ENCODE measurements around the gene RFX4. TPM values are rescaled to one million over a fixed set of nuclear protein-coding genes. Genes with fewer than 3 reads are reported as not detected.

Gene RFX4
- total and polyA plus RNA-seq, 9 of the 15 experiments (the other 6 are each of a cell fraction or from before 2014, with no cell fraction given): not detected

GRCh38 chr12:106757623-106758348 lies 175.0 kb downstream of the RFX4 start:
- no TSS peak for BruUV-seq (replicated peaks)
- CTCF ChIA-PET (ENCODE audit: low intra/inter-chr PET ratio): no interaction called here
- H3K9me1 ChIP-seq (ENCODE audit: control insufficient read depth, insufficient read depth, low read length): no peaks in the 10 kb centered on the region
- H3K9ac ChIP-seq (ENCODE audit: insufficient read depth in 1 of 2, low read depth in 2 of 2, low read length in 2 of 2): no peak overlapping the region
- H3K27ac ChIP-seq (ENCODE audit: extremely low read depth, low read depth, low read length): no peak overlapping the region
- H3K4me2 ChIP-seq (ENCODE audit: insufficient read depth, low read length): no peak overlapping the region
- FAIRE-seq: no peak
- H3K4me3 ChIP-seq: no peak overlapping the region
- H3K27me3 ChIP-seq (ENCODE audit: control insufficient read depth in 2 of 2, insufficient read depth in 2 of 2, low read length in 2 of 2): peaks cover 4 to 5% of the 10 kb centered on the region in 2 experiments; a peak in 2 of 5 replicates
- H3K4me1 ChIP-seq (replicated peaks in 1 of 2; ENCODE audit: control insufficient read depth in 2 of 2, insufficient read depth in 2 of 2, low read length in 2 of 2): peaks cover 0 to 10% of the 10 kb centered on the region in 2 experiments; a peak in 3 of 5 replicates
- no peak overlapping the region for H2AFZ ChIP-seq (ENCODE audit: low read depth, low read length)
- intact Hi-C loops (cut with micrococcal nuclease) (no loop called here), in situ Hi-C loops (cut with MboI) (no loop called here)
- H3K79me2 ChIP-seq (ENCODE audit: control insufficient read depth, insufficient read depth, low read length): no peaks in the 10 kb centered on the region
- POLR2A ChIA-PET: interaction anchor here (0.6 kb wide), 1 partner anchor 34 kb away, joined by 3 read pairs; no protein-coding TSS in a partner anchor
- no peak for DNase-seq (ENCODE audit: extremely low read depth in 1 of 4, low spot score in 3 of 4)
- no peak for ATAC-seq
- H3K9me3 ChIP-seq (replicated peaks; ENCODE audit: control insufficient read depth, insufficient read depth, low read depth, low read length): no peaks in the 10 kb centered on the region
- 34% methylated on average over 6 of the region's 6 CpGs for WGBS (ENCODE audit: insufficient coverage, low coverage, missing lambda C conversion rate)
- no peaks in the 10 kb centered on the region for H4K20me1 ChIP-seq (replicated peaks; ENCODE audit: control insufficient read depth, insufficient read depth, low read length)
- no peaks in the 10 kb centered on the region for H3K36me3 ChIP-seq (ENCODE audit: control insufficient read depth, insufficient read depth, low read length)
- TF ChIP-seq ETS2 (tag; IDR thresholded peaks at IDR 0.05; ENCODE audit: borderline replicate concordance, poor library complexity, severe bottlenecking): no peak
- TF ChIP-seq SMARCA5 (IDR thresholded peaks at IDR 0.05): no peak
- TF ChIP-seq, protein P1, sequence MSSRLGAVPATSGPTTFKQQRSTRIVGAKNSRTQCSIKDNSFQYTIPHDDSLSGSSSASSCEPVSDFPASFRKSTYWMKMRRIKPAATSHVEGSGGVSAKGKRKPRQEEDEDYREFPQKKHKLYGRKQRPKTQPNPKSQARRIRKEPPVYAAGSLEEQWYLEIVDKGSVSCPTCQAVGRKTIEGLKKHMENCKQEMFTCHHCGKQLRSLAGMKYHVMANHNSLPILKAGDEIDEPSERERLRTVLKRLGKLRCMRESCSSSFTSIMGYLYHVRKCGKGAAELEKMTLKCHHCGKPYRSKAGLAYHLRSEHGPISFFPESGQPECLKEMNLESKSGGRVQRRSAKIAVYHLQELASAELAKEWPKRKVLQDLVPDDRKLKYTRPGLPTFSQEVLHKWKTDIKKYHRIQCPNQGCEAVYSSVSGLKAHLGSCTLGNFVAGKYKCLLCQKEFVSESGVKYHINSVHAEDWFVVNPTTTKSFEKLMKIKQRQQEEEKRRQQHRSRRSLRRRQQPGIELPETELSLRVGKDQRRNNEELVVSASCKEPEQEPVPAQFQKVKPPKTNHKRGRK (tag; IDR thresholded peaks at IDR 0.05): no peak
- TF ChIP-seq, protein P2, sequence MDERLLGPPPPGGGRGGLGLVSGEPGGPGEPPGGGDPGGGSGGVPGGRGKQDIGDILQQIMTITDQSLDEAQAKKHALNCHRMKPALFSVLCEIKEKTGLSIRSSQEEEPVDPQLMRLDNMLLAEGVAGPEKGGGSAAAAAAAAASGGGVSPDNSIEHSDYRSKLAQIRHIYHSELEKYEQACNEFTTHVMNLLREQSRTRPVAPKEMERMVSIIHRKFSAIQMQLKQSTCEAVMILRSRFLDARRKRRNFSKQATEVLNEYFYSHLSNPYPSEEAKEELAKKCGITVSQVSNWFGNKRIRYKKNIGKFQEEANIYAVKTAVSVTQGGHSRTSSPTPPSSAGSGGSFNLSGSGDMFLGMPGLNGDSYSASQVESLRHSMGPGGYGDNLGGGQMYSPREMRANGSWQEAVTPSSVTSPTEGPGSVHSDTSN (CRISPR knock-in tag; IDR thresholded peaks at IDR 0.05; ENCODE audit: low read depth): no peak
- TF ChIP-seq, protein P2 (tag; conservative IDR thresholded peaks at IDR 0.05; ENCODE audit: low read depth): no peak
- TF ChIP-seq NFYB (IDR thresholded peaks at IDR 0.05; ENCODE audit: extremely low read depth, insufficient read length): no peak
- no peak for TF ChIP-seq TGIF2 (CRISPR knock-in tag; IDR thresholded peaks at IDR 0.05)
- TF ChIP-seq HDAC1 (IDR thresholded peaks at IDR 0.05): no peak
- no peak for TF ChIP-seq GTF3C2 (IDR thresholded peaks at IDR 0.05; ENCODE audit: borderline replicate concordance, extremely low read depth, insufficient read length)
- no peak for TF ChIP-seq HOXB6 (CRISPR knock-in tag; IDR thresholded peaks at IDR 0.05; ENCODE audit: borderline replicate concordance)
- TF ChIP-seq HIVEP1 (CRISPR knock-in tag; IDR thresholded peaks at IDR 0.05): no peak
- TF ChIP-seq ZNF311 (CRISPR knock-in tag; IDR thresholded peaks at IDR 0.05): no peak
- TF ChIP-seq HNRNPL (IDR thresholded peaks at IDR 0.05; ENCODE audit: low read depth, low read length): no peak
- TF ChIP-seq KLF10 (CRISPR knock-in tag; IDR thresholded peaks at IDR 0.05): no peak
- TF ChIP-seq ZNF766 (CRISPR knock-in tag; conservative IDR thresholded peaks at IDR 0.05): no peak
- TF ChIP-seq ZNF24 (IDR thresholded peaks at IDR 0.05): no peak
